Forelimb muscle (tissue), 1 donor: ENCODE results near the gene TTC9C. TPM values are rescaled to one million over a fixed set of nuclear protein-coding genes. Genes with fewer than 3 reads are reported as not detected.
"Not testable (repeated sequence)": the region's sequence is repeated elsewhere in the genome, so short reads cannot be mapped to it uniquely, and the experiment has no call there.

ENCODE experiments used
- DNase-seq: peaks from one replicate; pipeline ENCODE4 v3.0.0-alpha.2; 2013; ENCODE audit warnings: low read depth
- polyA plus RNA-seq: library from polyadenylated mRNA; unstranded; fragments of 120-200 nt; gene quantifications from one replicate; pipeline ENCODE4 v1.2.1, GENCODE V29; 2013; ENCODE audit not compliant: insufficient read length

The TTC9C gene
- polyA plus RNA-seq, 1 donor: 28.2 TPM

- DNase-seq: peak; percentile 98
These were observed 18.9 kb upstream of the TTC9C start for GRCh38 chr11:62709247-62710000.

- no peak for DNase-seq
These were observed 18.3 kb upstream of the TTC9C start for GRCh38 chr11:62710001-62710345.

GRCh38 chr11:62712276-62712812 is 15.9 kb upstream of the TTC9C start:
- no peak for DNase-seq

- no peak for DNase-seq
These were observed 15.4 kb upstream of the TTC9C start for GRCh38 chr11:62712861-62713260.

GRCh38 chr11:62713343-62713742 is 14.9 kb upstream of the TTC9C start:
- DNase-seq: no peak

- no peak for DNase-seq
These were observed 12.8 kb upstream of the TTC9C start for GRCh38 chr11:62715150-62716130.

GRCh38 chr11:62716206-62716605 is 12.1 kb upstream of the TTC9C start:
- DNase-seq: no peak

GRCh38 chr11:62716816-62717215 is 11.5 kb upstream of the TTC9C start:
- DNase-seq: no peak

- no peak for DNase-seq
These were observed 8.8 kb upstream of the TTC9C start for GRCh38 chr11:62719302-62719978.

GRCh38 chr11:62721994-62722393 is 6.3 kb upstream of the TTC9C start:
- no peak for DNase-seq

GRCh38 chr11:62724171-62724570 is 4.1 kb upstream of the TTC9C start:
- no peak for DNase-seq

GRCh38 chr11:62725646-62726045 is 2.6 kb upstream of the TTC9C start:
- DNase-seq: no peak

GRCh38 chr11:62726156-62726914 is 2.0 kb upstream of the TTC9C start:
- DNase-seq: no peak

- no peak for DNase-seq
These were observed 1.4 kb upstream of the TTC9C start for GRCh38 chr11:62726915-62727164.

- DNase-seq: peak; percentile 97
These were observed 968 bp upstream of the TTC9C start, which contains the start of gene HNRNPUL2 for GRCh38 chr11:62727165-62727871. Gene HNRNPUL2 (minus strand): TSS chr11:62727457. CDS start chr11:62727156, 301 bp downstream.

- DNase-seq: peak; percentile 97
These were observed 465 bp upstream of the TTC9C start for GRCh38 chr11:62727872-62728170.

GRCh38 chr11:62730076-62730475 is 1.8 kb downstream of the TTC9C start:
- DNase-seq: not testable (repeated sequence)

GRCh38 chr11:62732830-62733229 is 4.5 kb downstream of the TTC9C start:
- DNase-seq: no peak

GRCh38 chr11:62737196-62737595 is 8.9 kb downstream of the TTC9C start:
- DNase-seq: no peak

- DNase-seq: no peak
These were observed 19.3 kb downstream of the TTC9C start for GRCh38 chr11:62747475-62748160.
